HepG2 (cell line): ENCODE measurements around the gene LLGL2. TPM values are rescaled to one million over a fixed set of nuclear protein-coding genes. Genes with fewer than 3 reads are reported as not detected.

Experiments
- ARNT2 ChIP-seq: sonication (generic); formaldehyde crosslinking; IDR thresholded peaks from 2 replicates; pipeline ENCODE4 v1.8.0; 2022; ENCODE audit warnings: mild to moderate bottlenecking, low read depth, missing genetic modification reagents, moderate library complexity
- FOXK1 ChIP-seq: sonication (generic); formaldehyde crosslinking; IDR thresholded peaks from 2 replicates; pipeline ENCODE4 v1.4.0; 2020; ENCODE audit warnings: low read depth, missing genetic modification reagents, borderline replicate concordance
- GLI4 ChIP-seq: sonication (generic); formaldehyde crosslinking; IDR thresholded peaks from 2 replicates; pipeline ENCODE4 v1.5.1; 2020; ENCODE audit warnings: missing genetic modification reagents, mild to moderate bottlenecking, moderate library complexity, borderline replicate concordance
- HMG20A ChIP-seq: IDR thresholded peaks from 2 replicates; pipeline ENCODE4 v1.6.1; 2016; ENCODE audit warnings: borderline replicate concordance
- HNF1A ChIP-seq, 2 experiments: sonication (generic) in 1 of 2; formaldehyde crosslinking in 1 of 2; IDR thresholded peaks; 2 replicates each; pipeline versions ENCODE4 v1.4.0 to v1.6.1; 2016 to 2020; ENCODE audit warnings: borderline replicate concordance in 1 of 2, low read depth in 1 of 2, mild to moderate bottlenecking in 1 of 2, missing genetic modification reagents in 1 of 2
- ISX ChIP-seq: sonication (generic); formaldehyde crosslinking; conservative IDR thresholded peaks from 2 replicates; pipeline ENCODE4 v1.5.0; 2020; ENCODE audit warnings: missing genetic modification reagents
- KDM4B ChIP-seq: sonication (generic); formaldehyde crosslinking; IDR thresholded peaks from 2 replicates; pipeline ENCODE4 v1.4.0; 2020; ENCODE audit warnings: missing genetic modification reagents
- SMAD9 ChIP-seq: sonication (generic); formaldehyde crosslinking; IDR thresholded peaks from 2 replicates; pipeline ENCODE4 v1.5.1; 2020; ENCODE audit warnings: mild to moderate bottlenecking, missing genetic modification reagents
- SMC3 ChIP-seq: IDR thresholded peaks from 2 replicates; pipeline ENCODE4 v1.6.1; 2011; ENCODE audit warnings: low read length, improper control_type of control experiment
- TFDP2 ChIP-seq: sonication (generic); formaldehyde crosslinking; IDR thresholded peaks from 2 replicates; pipeline ENCODE4 v1.4.0; 2020; ENCODE audit warnings: missing genetic modification reagents
- TRIM24 ChIP-seq: sonication (generic); formaldehyde crosslinking; IDR thresholded peaks from 2 replicates; pipeline ENCODE4 v1.8.0; 2022; ENCODE audit warnings: mild to moderate bottlenecking, missing genetic modification reagents
- U2AF1 ChIP-seq: fragments of 200-400 bp; formaldehyde crosslinking; optimal IDR thresholded peaks from 2 replicates; pipeline ENCODE3; 2017; ENCODE audit warnings: mild to moderate bottlenecking, low read depth, low read length
- YEATS2 ChIP-seq: sonication (generic); formaldehyde crosslinking; IDR thresholded peaks from 2 replicates; pipeline ENCODE4 v1.4.0; 2020; ENCODE audit warnings: missing genetic modification reagents, borderline replicate concordance
- ZNF18 ChIP-seq: sonication (generic); formaldehyde crosslinking; IDR thresholded peaks from 2 replicates; pipeline ENCODE4 v1.8.0; 2022; ENCODE audit warnings: mild to moderate bottlenecking, missing genetic modification reagents; ENCODE audit not compliant: insufficient replicate concordance
- ZNF343 ChIP-seq: sonication (generic); formaldehyde crosslinking; IDR thresholded peaks from 2 replicates; pipeline ENCODE4 v1.4.0; 2020; ENCODE audit warnings: mild to moderate bottlenecking, missing genetic modification reagents
- ZNF460 ChIP-seq: sonication (generic); formaldehyde crosslinking; IDR thresholded peaks from 2 replicates; pipeline ENCODE4 v1.5.1; 2020; ENCODE audit warnings: missing genetic modification reagents, mild to moderate bottlenecking, borderline replicate concordance
- ZNF598 ChIP-seq: sonication (generic); formaldehyde crosslinking; IDR thresholded peaks from 2 replicates; pipeline ENCODE4 v1.5.1; 2020; ENCODE audit warnings: mild to moderate bottlenecking, missing genetic modification reagents, borderline replicate concordance
- ZNF800 ChIP-seq: sonication (generic); formaldehyde crosslinking; IDR thresholded peaks from 2 replicates; pipeline ENCODE4 v1.4.0; 2020; ENCODE audit warnings: missing genetic modification reagents
- polyA plus RNA-seq, 8 experiments: library from polyadenylated mRNA; depleted of rRNA in 3 of 8; stranded (reverse) in 7 of 8; unstranded in 1 of 8; fragments of >200 nt; fragmentation: Illumina TruSeq in 4 of 8; extraction: Trizol in 4 of 8; gene quantifications; 2 replicates each; pipeline versions ENCODE4 v1.2.1 to v1.2.3, GENCODE V29; 2011 to 2016; ENCODE audit warnings: low read depth in 4 of 8, missing spikeins in 1 of 8, mixed read lengths in 1 of 8; ENCODE audit not compliant: insufficient read depth in 1 of 8
- total RNA-seq, 5 experiments: library from RNA; depleted of rRNA; stranded (reverse); fragments of >200 nt; fragmentation: Illumina TruSeq; extraction: Trizol; gene quantifications; 2 replicates each; pipeline ENCODE4 v1.2.3, GENCODE V29; 2016; ENCODE audit warnings: low read depth in 1 of 5

LLGL2 gene
- total and polyA plus RNA-seq, 2 of the 13 experiments (the other 11 are each of a cell fraction or from before 2014, with no cell fraction given) = 83.0 to 86.7 TPM

- TF ChIP-seq HNF1A (IDR thresholded peaks at IDR 0.05; ENCODE audit: low read depth) (peak; percentile 58; the same call in 1 of the 2 replicates), HNF1A (CRISPR knock-in tag; IDR thresholded peaks at IDR 0.05; ENCODE audit: borderline replicate concordance) (peak; percentile 67; the same call in 1 of the 2 replicates), HMG20A (CRISPR knock-in tag) (peak; percentile 80; the same call in 1 of the 2 replicates), YEATS2 (CRISPR knock-in tag) (peak; percentile 76), SMAD9 (CRISPR knock-in tag) (no peak), KDM4B (CRISPR knock-in tag) (peak; percentile 70; the same call in 1 of the 2 replicates), ARNT2 (peak; percentile 89), ZNF800 (CRISPR knock-in tag) (0 out of 2 replicates have a peak, but pooled peaks have one; percentile 44), GLI4 (CRISPR knock-in tag) (no peak), U2AF1 (peak; percentile 70), TFDP2 (peak; percentile 97), TRIM24 (CRISPR knock-in tag) (peak; percentile 40; the same call in 1 of the 2 replicates), SMC3 (no peak), ZNF598 (CRISPR knock-in tag) (peak; percentile 76; the same call in 1 of the 2 replicates), ZNF343 (CRISPR knock-in tag) (no peak), FOXK1 (peak; percentile 78; the same call in 1 of the 2 replicates), ISX (CRISPR knock-in tag) (no peak), ZNF460 (CRISPR knock-in tag) (no peak; the same call in 1 of the 2 replicates), ZNF18 (CRISPR knock-in tag) (no peak)
Measured at GRCh38 chr17:75511610-75512575, 13.6 kb upstream of the LLGL2 start (continued).
